22Rv1 (cell line): Measurements from ENCODE around the gene ZCCHC17.

Source experiments
- ZFX ChIP-seq: fragments of 450-650 bp; IDR thresholded peaks from 2 replicates; pipeline ENCODE4 v1.6.1; 2017; ENCODE audit warnings: antibody characterized with exemption, borderline replicate concordance
- TF ChIP-seq, protein P1 (sequence below): fragments of 450-650 bp; IDR thresholded peaks from 2 replicates; pipeline ENCODE4 v1.5.1; 2017; ENCODE audit warnings: mild to moderate bottlenecking

DNA sequence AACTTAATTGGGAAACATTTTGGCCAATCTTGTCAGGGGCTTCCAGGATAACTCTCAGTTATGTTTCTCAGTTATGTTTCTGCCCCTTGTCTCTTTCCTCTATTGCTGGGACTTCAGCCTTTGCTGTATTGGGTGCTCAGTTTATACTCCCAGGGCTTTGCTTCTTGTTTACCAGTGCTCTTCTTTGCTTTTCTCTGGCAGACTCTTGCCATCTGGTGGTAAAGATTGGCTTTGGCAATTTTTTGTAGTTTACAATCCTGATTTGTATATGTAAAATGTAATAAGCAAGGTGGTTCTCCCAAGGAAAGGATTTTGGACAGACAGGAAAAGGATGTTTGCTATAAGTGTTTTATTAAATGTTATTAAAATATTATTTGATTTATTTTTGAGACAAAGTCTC lies 38.2 kb downstream of the ZCCHC17 start:
- TF ChIP-seq, protein P1, sequence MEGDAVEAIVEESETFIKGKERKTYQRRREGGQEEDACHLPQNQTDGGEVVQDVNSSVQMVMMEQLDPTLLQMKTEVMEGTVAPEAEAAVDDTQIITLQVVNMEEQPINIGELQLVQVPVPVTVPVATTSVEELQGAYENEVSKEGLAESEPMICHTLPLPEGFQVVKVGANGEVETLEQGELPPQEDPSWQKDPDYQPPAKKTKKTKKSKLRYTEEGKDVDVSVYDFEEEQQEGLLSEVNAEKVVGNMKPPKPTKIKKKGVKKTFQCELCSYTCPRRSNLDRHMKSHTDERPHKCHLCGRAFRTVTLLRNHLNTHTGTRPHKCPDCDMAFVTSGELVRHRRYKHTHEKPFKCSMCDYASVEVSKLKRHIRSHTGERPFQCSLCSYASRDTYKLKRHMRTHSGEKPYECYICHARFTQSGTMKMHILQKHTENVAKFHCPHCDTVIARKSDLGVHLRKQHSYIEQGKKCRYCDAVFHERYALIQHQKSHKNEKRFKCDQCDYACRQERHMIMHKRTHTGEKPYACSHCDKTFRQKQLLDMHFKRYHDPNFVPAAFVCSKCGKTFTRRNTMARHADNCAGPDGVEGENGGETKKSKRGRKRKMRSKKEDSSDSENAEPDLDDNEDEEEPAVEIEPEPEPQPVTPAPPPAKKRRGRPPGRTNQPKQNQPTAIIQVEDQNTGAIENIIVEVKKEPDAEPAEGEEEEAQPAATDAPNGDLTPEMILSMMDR = peak; percentile 78
- no peak for TF ChIP-seq ZFX
